ENCODE measurements around the gene MXD3. TPM values are rescaled to one million over a fixed set of nuclear protein-coding genes. Genes with fewer than 3 reads are reported as not detected.
"Not testable (repeated sequence)": the region's sequence is repeated elsewhere in the genome, so short reads cannot be mapped to it uniquely, and the experiment has no call there.

The MXD3 gene, protein sequence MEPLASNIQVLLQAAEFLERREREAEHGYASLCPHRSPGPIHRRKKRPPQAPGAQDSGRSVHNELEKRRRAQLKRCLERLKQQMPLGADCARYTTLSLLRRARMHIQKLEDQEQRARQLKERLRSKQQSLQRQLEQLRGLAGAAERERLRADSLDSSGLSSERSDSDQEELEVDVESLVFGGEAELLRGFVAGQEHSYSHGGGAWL
- 3.6 TPM for total RNA-seq (ENCODE audit: insufficient read depth, low replicate concordance)

DNA sequence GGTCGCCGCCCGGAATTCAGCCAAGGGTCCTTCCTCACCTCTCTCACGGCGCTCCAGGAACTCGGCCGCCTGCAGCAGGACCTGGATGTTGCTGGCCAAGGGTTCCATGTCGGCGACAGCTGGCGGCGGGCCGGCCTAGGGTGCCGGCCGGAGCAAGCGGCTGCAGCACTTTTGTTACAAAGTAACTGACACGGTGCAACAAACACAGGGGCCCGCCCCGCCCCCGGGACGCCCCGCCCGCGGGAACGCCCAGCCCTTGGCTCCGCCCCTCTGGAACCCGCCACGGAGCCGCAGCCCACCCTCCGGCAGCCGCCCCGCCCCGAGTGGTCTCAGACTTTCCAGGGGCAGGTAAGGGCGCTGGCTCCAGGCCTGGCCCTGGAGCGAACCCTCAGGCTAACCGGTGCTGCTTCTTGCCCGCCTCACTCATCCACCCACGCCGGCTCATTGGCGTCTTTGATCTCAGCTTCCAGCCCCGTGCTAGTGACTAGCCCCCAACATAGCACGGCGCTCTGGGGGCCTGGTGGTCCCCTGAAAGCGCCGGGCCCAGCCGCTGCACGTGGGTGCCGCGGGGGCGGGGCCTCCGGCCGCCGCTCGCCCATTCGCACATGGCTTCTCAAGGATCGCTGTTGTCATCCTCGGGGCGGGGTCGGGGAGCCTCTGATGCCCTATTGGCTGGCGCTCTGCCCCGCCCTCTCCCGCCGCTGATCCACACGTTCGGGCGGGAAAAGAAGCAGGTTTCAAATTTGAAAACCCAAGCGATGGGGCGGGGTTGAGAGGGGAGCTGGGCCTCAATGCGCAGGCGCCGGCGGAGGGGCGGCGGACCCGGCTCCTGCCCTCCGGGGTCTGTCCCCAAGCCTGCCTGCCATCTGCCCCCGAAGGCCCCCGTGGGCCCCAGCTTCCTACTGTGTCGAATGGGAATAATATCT, at the start of gene MXD3:
Gene MXD3, minus strand, starts transcription at position 176 of the 926 bp plus-strand sequence. Its CDS starts 68 bp downstream, at position 108.
- peak; percentile 96 for DNase-seq (ENCODE audit: low spot score)

DNA sequence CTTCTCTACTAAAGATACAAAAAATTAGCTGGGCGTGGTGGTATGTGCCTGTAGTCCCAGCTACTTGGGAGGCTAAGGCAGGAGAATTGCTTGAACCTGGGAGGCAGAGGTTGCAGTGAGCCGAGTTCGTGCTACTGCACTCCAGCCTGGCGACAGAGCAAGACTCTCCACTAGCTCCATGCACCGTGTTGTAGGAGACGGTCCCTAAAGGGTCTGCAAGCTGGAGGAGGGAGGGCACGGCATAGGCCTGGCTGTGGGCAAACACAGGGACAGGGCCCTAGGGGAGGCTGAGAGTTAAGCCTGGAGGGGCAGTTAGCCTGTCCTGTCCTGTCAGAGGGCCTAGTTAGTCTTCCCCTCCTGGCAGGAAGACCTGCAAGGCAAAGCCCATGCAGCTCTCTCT, 49.0 kb upstream of the MXD3 start:
- DNase-seq (ENCODE audit: low spot score) = not testable (repeated sequence)

DNA sequence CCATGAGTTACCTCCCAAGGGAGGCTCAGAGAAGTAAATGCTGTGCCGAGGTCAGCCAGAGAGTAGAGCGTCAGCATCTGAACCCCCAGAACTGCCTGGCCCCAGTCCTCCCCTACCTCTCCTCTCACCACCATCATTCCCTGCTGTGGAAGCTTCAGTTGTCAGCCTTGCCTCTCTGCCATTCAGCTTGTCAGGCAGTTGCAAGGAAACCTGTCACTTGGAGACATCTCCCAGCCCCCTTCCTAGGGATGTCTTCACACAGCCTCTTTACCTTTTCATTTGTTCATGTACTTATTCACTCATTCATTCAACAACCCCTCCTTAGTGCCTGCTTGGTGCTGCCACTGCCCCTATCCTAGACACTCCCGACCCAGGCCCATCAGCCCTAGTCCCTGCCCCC, 48.2 kb upstream of the MXD3 start:
- no peak for DNase-seq (ENCODE audit: low spot score)

DNA sequence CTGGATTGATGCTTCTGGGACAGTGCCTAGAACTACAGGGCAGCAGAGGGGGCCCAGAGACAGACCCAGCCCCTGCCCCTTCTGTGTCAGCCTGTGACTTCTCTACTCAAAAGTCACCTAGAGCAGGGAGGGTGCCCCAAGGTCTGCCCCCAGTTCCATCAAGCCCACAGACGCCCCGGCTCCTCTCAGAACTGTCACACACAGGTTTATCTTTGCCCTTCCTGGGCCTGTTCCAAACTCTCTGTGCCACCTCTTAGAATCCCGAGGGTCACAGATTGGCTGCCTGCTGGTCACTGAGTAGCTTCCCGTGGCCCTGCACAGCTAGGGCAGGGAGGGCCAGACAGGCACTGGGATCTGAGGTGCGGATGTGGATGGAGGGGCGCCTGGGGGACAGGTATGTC, 47.8 kb upstream of the MXD3 start:
- no peak for DNase-seq (ENCODE audit: low spot score)

DNA sequence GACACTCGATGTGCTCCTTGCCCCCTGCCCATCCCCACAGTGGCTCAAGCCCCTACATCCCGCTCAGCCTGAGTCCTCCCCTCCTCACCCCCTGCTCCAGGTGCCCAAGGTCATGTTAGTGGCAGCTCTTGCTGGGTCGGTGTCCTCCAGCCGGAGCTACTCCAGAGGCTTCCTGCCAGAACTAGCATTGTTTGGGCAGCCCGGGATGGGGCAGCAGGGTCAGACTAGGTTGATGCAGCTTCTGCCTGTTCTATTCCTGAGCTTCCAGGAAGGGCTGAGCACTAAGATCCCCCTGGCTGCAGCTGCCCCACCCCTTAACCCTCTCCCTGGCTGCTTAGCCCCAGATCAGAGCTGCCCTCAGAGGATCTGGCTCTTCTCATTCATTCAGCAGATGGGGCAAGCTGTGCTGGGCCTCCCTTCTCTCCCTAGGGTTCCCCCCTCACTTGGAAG, 46.7 kb upstream of the MXD3 start:
- no peak for DNase-seq (ENCODE audit: low spot score)

DNA sequence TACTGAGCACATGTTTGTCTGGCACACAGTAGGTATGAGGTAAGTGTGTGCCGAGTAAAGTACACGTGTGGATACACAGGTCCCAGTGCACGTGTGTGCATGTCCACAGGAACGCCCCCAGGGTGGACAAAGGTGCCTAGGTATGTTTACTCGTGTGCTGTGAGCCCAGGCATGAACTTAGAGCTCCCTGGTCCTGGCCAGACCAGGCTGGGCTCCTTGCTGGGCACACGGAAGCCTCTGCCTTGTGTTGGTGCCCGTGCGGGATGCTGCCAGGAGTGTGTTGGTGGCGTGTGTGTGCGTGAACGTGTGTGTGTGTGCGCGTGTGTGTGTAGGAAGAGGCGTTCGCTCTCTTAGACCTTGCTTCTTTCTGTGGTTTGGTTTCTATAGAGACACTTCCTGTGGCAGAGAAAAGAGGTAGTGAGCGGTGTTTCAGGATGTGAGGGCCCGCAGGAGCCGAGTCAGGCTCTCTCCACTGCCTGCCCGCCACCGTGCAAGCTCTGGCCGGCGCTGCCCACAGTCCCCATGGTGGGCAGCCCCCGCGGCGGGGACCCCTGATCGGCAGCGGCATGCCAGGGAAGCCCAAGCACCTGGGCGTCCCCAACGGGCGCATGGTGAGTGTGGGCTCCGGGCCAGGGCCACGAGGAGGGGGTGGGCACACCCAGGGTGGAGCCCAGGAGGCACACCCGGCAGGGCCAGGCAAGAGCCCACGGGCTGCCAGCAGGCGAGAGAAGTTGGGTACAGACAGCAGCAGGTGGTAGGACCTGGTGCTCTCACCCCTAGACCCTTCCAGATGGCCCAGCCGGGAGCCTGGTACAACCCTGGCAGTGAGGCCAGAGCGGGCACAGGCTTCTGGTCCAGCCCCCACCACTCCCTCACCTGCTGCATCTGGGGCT, 46.0 kb upstream of the MXD3 start, which contains the start of gene RGS14:
Gene RGS14, plus strand, starts transcription at position 466 of the 893 bp plus-strand sequence. Its CDS starts 101 bp downstream, at position 567.
- DNase-seq (ENCODE audit: low spot score) = no peak

DNA sequence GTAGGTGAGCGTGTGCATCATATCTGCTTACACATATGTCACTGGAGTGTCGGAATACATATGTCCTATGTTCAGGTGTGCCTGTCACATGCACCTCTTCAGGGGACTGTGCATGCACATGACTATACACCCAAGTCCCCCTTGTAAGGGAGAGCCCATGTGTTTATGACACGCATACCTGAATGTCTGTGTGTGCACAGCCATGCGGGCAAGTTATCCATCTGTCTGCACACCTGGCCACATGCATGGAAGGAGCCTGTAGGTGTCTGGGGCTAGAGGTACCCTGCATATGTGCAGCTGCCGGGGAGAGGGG, 45.4 kb upstream of the MXD3 start:
- no peak for DNase-seq (ENCODE audit: low spot score)

DNA sequence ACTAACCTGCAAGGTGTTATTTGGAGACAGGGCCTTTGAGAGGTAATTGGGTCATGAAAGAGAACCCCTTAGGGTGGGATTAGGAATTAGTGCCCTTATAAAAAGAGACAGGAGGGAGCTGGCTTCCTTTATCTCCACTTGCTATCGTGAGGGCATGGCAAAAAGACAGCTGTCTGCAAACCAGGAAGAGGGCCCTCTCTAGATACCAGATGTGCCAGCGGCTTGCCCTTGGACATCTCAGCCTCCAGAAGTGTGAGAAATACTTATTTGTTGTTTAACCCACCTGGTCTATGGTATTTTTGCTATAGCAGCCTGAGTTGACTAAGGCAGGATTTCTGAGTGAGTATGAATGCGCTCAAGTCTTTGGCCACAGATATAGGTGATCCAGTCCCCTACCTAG, 45.0 kb upstream of the MXD3 start:
- no peak for DNase-seq (ENCODE audit: low spot score)

DNA sequence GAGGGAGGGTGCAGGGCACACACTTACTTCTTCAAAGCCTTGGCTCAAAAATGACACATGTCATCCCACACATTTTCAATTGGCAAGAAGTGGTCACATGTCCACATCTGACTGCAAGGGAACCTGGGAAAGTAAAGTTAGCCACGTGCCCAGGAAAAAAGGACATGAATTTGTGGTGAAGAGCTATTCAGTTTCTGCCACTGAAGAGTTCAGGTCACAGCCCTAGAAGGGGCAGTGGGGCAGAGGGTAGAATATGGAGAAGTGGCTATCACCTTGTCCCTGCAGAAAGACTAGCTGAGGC, 44.1 kb upstream of the MXD3 start:
- no peak for DNase-seq (ENCODE audit: low spot score)

DNA sequence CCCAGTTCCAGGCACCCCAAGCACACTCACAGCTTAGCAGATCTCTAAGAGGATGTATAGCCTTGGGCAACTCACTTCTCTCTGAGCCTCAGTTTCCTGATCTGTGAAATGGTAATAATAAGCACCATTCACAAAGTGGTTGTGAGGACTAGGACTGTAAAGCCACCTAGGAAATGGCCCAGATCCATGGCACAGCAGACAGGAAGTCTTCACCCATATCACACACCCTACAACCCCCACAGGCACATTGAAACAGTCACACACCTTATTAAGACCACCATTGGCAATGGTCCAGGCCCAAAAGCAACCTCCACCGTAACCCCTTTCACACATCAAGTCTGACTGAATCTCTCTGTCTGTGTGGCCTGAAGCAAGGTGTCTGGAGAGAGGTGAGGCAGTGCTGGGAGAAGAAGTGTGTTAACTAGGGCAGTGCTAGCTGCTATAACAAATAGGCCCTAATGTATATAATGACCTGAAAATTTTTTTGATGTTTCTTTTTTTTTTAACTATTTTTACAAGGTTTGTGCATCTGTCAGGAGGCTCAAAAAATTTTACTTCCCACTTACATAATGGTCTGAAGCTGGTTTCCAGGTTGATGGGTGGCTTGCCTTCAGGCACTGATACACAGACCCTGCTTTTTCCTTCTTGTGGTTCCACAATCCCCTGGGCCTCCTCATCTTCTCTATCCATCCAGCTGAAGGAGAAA, 43.6 kb upstream of the MXD3 start:
- no peak for DNase-seq (ENCODE audit: low spot score)

DNA sequence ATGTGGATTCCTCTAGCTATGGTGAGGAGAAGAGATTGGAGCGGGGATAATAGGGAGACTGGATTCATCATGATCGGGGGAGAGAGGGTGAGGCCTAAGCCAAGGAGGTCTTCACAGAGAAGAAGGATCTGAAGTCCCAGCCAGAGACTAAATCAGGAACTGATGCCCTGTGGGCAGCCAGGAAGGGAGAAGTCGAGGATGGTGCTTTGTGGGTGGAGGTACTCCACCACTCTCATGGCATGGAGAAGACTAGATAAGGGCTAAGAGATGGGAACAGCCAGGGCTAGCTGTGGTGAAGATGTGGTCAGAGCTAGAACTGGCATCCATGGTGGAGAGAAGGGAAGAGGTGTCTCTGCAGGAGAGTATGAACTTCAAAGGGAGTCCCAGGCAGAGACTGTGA, 43.0 kb upstream of the MXD3 start:
- DNase-seq (ENCODE audit: low spot score) = no peak

DNA sequence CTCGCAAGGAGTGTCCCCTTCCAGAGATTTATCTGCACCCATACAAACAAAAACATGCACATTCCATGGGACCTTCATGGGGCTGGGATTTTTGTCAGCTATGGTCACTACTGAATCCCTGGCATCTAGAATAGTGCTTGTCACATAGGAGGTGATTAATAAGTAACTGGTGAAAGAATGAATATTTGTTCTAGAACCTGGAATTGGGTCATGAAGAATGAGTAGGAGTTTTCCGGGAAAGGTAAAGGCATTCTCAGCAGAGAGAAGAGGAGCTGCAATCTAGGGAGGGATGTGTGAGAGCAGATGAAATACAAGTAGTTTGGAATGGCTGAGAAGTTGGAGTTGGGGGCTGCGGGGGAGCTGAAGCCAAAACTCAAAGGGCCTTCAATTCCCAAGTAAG, 42.6 kb upstream of the MXD3 start:
- DNase-seq (ENCODE audit: low spot score) = no peak

DNA sequence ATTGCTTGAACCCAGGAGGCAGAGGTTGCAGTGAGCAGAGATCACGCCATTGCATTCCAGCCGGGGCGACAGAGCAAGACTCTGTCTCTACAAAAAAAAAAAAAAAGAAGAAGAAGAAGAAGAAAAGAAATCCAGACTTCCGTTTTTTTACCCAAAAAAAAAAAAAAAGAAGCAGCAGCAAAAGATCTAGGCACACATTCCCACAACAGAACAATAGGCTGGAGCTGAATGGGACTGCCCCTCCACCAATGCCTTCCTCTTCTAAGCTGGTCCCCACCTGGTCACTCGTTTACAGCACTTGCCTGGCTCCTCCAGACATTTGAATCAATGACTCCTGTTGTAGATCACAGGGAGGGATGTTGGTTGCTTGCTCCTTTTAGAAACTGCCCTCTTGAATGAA, 41.4 kb upstream of the MXD3 start:
- DNase-seq (ENCODE audit: low spot score) = no peak

DNA sequence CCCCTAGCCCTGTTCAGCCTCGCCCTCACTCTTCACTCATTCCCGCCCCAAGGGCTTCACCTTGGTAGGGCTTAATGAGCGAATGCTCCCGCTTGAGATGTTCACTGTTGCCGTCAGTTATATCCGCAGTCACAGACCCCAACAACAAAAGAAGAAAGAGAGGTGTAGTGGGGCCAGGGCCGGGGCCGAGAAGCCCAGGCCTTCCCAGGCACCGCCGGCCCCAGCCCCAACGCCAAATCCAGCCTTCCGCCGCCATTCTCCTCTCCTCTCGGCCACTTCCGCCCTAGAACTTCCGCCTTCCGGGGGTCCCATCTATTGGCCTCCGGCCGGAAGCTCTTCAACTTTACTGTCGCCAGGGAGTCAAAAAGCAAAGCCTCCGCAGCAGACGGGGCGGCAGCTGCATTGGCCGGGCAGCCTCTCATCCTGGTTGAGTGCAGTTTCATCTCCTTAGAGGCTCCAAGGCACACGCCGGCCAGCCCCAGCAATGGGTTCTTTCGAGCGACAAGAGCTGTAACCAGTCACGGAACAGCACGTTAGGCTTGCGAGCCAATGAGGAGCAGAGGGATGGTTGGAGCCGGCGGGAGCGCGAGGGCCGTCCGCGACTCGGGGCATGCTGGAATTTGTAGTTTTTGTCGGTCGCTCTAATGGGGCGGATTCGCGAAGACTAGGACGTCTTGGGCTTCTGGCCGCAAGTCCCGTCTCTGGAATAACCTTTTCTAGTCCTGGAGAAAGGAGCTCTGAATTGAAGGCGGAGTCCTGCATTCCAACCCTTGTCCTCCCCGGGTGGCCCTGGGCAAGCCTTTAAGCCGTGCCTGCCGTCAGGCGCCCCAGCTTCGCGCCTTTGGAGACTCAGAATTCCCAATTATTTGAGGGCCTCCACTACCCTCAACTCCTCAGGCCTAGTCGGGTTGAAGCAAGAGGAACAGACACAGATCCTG, 40.0 kb upstream of the MXD3 start, which contains the start of gene LMAN2:
Gene LMAN2, minus strand, starts transcription at position 277 of the 938 bp plus-strand sequence. Its CDS starts 21 bp downstream, at position 256.
- peak; percentile 99 for DNase-seq (ENCODE audit: low spot score)

DNA sequence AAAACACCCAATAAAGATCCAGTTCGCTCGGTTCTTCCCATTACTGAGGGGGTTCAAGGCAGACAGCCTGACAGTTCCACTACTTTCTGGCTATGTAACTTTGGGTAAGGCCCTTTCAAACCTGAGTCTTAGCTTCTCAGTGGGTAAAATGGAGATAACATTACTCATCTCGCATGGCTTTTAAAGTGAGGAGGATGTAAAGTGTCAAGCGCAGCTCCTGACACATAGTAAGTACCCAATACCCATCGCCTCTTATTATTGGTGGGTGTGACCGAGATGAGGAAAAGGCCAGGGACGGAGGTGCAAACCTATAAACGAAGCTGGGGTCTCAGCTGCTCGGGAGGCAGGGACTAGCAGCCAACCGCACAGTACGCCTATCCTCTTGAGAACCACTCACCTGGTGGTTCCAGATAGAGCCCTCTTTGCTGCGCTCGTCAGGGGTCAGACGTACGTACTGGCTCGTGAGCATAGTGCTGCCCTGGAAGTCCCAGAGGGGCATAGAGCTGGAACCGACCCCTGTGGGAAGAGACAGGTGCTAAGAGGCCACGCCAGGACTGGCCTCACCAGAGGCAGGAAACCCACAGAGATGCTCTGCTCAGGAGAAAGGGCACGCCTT, 39.2 kb upstream of the MXD3 start:
- DNase-seq (ENCODE audit: low spot score) = no peak

DNA sequence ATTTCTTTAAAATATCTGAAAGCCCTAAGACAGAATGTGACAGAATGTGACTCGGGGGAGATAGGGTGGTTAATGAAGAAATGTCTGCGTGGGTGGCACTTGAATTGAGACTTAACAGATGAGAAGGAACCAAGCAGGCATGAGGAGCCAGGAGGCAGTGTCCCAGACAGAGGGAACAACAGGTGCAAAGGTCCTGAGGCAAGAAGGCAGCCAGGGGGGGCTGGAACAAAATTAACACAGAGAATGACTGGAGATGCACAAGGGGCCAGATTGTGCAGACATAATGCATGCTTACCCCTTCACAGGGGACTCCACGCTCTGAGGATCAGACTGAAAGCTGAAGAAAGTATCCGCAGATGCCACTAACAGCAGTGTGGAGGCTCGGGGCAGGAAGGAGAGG, 38.1 kb upstream of the MXD3 start:
- no peak for DNase-seq (ENCODE audit: low spot score)

DNA sequence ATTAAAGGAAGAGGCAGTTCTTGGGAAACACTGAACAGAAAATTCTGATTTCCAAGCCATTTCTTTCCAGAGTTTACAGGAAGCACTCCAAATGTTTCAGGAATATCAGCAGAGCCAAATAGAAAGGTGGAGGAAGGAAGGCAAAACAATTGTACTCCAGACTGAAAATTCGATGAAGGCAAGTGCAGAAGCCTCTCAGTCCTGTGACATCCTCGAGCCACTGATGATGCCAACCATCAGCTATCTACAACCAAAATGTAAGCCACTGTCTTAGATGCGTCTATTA, 37.6 kb upstream of the MXD3 start:
- DNase-seq (ENCODE audit: low spot score) = no peak

DNA sequence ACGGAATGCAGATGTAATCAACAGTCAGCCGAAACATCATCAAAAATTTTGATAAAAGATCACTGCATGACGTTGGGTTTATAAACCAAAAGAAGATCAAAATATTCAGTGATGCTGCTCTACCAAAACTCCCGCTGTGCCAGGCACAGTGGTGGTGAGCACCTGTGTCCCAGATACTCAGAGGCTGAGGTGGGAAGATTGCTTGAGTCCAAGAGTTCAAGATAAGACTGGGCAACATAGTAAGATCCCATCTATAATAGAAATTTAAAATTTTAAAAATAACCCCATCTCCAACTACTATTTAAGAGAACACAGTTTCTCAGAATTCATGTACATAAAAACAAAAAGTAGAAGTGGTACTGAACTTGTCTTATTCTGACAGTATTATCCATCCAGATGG, 36.0 kb upstream of the MXD3 start:
- DNase-seq (ENCODE audit: low spot score) = no peak

DNA sequence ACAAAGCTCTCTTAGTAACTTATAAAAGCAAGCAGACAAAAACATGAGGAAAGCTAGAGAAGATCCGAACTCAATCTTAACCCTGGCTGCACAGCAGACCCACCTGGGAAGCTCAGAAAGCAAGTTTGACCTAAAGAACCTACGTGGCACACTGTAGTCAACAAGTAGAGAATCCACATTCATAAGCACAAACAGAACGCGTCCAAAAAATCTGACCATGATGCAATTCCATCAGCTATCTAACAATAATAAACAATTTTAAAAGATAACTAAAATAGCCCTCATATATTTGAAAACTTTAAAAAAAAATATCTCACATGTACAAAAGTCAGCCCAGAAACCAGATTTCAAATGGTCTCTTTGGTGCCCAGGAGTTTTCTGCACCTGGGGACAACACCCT, 35.1 kb upstream of the MXD3 start:
- no peak for DNase-seq (ENCODE audit: low spot score)

DNA sequence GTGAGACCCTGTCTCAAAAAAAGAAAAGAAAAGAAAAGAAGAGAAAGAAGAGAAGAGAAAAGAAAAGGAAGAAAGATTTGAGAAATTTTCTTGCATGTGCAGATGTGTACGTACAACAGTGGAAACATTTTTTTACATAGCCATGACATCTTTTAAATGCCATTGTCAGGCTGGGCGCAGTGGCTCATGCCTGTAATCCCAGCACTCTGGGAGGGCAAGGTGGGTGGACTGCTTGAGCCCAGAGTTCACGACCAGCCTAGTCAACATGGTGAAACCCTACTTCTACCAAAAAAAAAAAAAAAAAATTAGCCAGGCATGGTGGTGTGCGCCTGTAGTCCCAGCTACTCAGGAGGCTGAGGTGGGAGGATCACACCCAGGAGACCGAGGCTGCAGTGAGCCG, 33.2 kb upstream of the MXD3 start:
- DNase-seq (ENCODE audit: low spot score) = no peak

Data from umbilical cord (tissue), 2 donors.